Right hindlimb (tissue), 1 donor: Measurements from ENCODE around the gene TF.

Source experiments
- DNase-seq: peaks from one replicate; pipeline ENCODE4 v3.0.0-alpha.2; 2018

Gene TF

GRCh38 chr3:133838916-133839800, 93.0 kb downstream of the TF start:
- DNase-seq = no peak

DNA sequence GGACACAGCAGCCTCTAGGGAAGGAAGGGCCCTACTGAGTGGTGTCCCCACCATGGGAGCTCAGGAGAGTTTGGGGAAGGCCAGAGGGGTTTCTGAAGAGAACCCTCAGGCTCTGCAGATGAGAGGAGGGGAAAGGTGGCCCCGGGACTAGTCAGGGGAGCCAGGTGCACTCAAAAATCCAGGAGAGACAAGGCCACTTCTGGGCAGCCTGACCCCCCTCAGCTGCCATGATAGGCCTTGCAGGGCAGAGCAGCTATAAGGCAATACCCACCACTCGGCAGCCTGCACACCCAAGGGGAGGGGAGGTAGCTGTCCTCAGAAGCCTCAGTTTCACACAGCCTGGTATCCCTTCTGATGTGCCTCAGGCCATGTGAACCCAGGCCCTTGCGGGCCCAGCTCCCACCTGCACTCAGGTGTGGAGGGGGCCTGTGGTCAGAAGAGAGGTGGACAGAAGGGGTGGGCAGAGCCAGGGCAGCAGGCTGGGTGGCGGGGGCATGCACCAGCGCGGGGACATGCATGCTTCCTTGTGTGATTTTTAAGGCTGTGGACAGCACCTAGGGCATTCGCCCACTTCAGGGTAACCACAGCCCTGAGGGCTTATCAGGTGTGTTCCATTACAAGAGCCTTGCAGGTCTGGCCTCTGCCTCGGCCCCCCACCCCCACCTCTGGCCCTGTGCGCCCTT, 94.0 kb downstream of the TF start:
- no peak for DNase-seq

- DNase-seq = no peak
Observed at GRCh38 chr3:133840767-133841166, 94.6 kb downstream of the TF start.

GRCh38 chr3:133841196-133841595, 95.0 kb downstream of the TF start:
- DNase-seq = no peak

- DNase-seq = no peak
Observed at GRCh38 chr3:133842158-133842557, 96.0 kb downstream of the TF start.

- no peak for DNase-seq
Observed at GRCh38 chr3:133843634-133844033, 97.4 kb downstream of the TF start.

DNA sequence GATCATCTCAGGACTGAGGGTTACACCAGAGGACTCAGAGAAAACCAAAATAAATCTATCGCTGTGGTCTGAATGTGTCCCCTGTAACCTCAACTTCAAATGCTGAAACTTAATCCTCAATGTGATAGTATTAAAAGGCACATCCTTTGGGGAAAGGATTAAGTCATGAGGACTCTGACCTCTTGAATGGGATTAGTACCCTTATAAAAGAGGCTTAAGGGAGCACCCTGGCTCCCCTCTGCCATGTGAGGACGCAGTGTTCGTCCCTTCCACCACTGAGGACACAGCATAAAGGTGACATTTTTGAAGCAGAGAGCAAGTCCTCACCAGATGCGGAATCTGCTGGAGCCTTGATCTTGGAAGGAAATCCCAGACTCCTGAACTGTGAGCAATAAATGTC, 98.9 kb downstream of the TF start:
- no peak for DNase-seq
